ENCODE measurements around the gene FILIP1L.

FILIP1L gene

GRCh38 chr3:100108464-100109079 lies 5.7 kb downstream of the FILIP1L start:
- Histone ChIP-seq H3K27me3 (no peaks in the 10 kb centered on the region), H3K4me1 (ENCODE audit: control insufficient read depth in 1 of 2, insufficient read depth in 1 of 2, low read depth in 1 of 2, low read length in 1 of 2) (peaks cover 47 to 50% of the 10 kb centered on the region in 2 experiments), H3K36me3 (no peaks in the 10 kb centered on the region), H3K4me3 (ENCODE audit: low read depth in 1 of 2, low read length in 1 of 2) (no peak overlapping the region), H3K9me3 (no peaks in the 10 kb centered on the region), H3K27ac (no peak overlapping the region)
- TF ChIP-seq CTCF (IDR thresholded peaks at IDR 0.05): no peak

- Histone ChIP-seq H3K36me3 (no peaks in the 10 kb centered on the region), H3K9me3 (no peaks in the 10 kb centered on the region), H3K4me3 (ENCODE audit: low read depth in 1 of 2, low read length in 1 of 2) (no peak overlapping the region), H3K4me1 (ENCODE audit: control insufficient read depth in 1 of 2, insufficient read depth in 1 of 2, low read depth in 1 of 2, low read length in 1 of 2) (peaks cover 43 to 46% of the 10 kb centered on the region in 2 experiments), H3K27me3 (no peaks in the 10 kb centered on the region), H3K27ac (peak overlapping the region; percentile 71)
- no peak for TF ChIP-seq CTCF (IDR thresholded peaks at IDR 0.05)
These were observed 7.0 kb downstream of the FILIP1L start for GRCh38 chr3:100107221-100107814.

GRCh38 chr3:100106531-100107141 lies 7.7 kb downstream of the FILIP1L start:
- H3K36me3 ChIP-seq: no peaks in the 10 kb centered on the region
- no peaks in the 10 kb centered on the region for H3K27me3 ChIP-seq
- H3K27ac ChIP-seq: peak overlapping the region; percentile 71
- no peaks in the 10 kb centered on the region for H3K9me3 ChIP-seq
- peaks cover 43 to 46% of the 10 kb centered on the region in 2 experiments for H3K4me1 ChIP-seq (ENCODE audit: control insufficient read depth in 1 of 2, insufficient read depth in 1 of 2, low read depth in 1 of 2, low read length in 1 of 2)
- TF ChIP-seq CTCF (IDR thresholded peaks at IDR 0.05): no peak
- H3K4me3 ChIP-seq (ENCODE audit: low read depth in 1 of 2, low read length in 1 of 2): no peak overlapping the region

GRCh38 chr3:100106094-100106493 lies 8.2 kb downstream of the FILIP1L start:
- H3K36me3 ChIP-seq: no peaks in the 10 kb centered on the region
- no peaks in the 10 kb centered on the region for H3K9me3 ChIP-seq
- TF ChIP-seq CTCF (IDR thresholded peaks at IDR 0.05): no peak
- peak overlapping the region; percentile 71 for H3K27ac ChIP-seq
- H3K4me1 ChIP-seq (ENCODE audit: control insufficient read depth in 1 of 2, insufficient read depth in 1 of 2, low read depth in 1 of 2, low read length in 1 of 2): peaks cover 43 to 46% of the 10 kb centered on the region in 2 experiments
- no peak overlapping the region for H3K4me3 ChIP-seq (ENCODE audit: low read depth in 1 of 2, low read length in 1 of 2)
- H3K27me3 ChIP-seq: no peaks in the 10 kb centered on the region

GRCh38 chr3:100105501-100105900 lies 8.8 kb downstream of the FILIP1L start:
- Histone ChIP-seq H3K27me3 (no peaks in the 10 kb centered on the region), H3K4me1 (ENCODE audit: control insufficient read depth in 1 of 2, insufficient read depth in 1 of 2, low read depth in 1 of 2, low read length in 1 of 2) (peaks cover 43 to 46% of the 10 kb centered on the region in 2 experiments), H3K9me3 (no peaks in the 10 kb centered on the region), H3K36me3 (no peaks in the 10 kb centered on the region), H3K4me3 (ENCODE audit: low read depth in 1 of 2, low read length in 1 of 2) (no peak overlapping the region), H3K27ac (peak overlapping the region; percentile 71)
- no peak for TF ChIP-seq CTCF (IDR thresholded peaks at IDR 0.05)

Data from neutrophil (primary cell).